Measurements from ENCODE around the gene COL5A1.

Gene COL5A1

GRCh38 chr9:134601764-134602163 lies 39.8 kb upstream of the COL5A1 start:
- DNase-seq (ENCODE audit: low read depth) = peak; percentile 54
- no peak overlapping the region for H3K4me3 ChIP-seq (ENCODE audit: control insufficient read depth, low read depth, low read length)
- TF ChIP-seq, protein P1, sequence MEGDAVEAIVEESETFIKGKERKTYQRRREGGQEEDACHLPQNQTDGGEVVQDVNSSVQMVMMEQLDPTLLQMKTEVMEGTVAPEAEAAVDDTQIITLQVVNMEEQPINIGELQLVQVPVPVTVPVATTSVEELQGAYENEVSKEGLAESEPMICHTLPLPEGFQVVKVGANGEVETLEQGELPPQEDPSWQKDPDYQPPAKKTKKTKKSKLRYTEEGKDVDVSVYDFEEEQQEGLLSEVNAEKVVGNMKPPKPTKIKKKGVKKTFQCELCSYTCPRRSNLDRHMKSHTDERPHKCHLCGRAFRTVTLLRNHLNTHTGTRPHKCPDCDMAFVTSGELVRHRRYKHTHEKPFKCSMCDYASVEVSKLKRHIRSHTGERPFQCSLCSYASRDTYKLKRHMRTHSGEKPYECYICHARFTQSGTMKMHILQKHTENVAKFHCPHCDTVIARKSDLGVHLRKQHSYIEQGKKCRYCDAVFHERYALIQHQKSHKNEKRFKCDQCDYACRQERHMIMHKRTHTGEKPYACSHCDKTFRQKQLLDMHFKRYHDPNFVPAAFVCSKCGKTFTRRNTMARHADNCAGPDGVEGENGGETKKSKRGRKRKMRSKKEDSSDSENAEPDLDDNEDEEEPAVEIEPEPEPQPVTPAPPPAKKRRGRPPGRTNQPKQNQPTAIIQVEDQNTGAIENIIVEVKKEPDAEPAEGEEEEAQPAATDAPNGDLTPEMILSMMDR (conservative IDR thresholded peaks at IDR 0.05; ENCODE audit: control insufficient read depth, insufficient read depth, low read depth, low read length) = no peak

DNA sequence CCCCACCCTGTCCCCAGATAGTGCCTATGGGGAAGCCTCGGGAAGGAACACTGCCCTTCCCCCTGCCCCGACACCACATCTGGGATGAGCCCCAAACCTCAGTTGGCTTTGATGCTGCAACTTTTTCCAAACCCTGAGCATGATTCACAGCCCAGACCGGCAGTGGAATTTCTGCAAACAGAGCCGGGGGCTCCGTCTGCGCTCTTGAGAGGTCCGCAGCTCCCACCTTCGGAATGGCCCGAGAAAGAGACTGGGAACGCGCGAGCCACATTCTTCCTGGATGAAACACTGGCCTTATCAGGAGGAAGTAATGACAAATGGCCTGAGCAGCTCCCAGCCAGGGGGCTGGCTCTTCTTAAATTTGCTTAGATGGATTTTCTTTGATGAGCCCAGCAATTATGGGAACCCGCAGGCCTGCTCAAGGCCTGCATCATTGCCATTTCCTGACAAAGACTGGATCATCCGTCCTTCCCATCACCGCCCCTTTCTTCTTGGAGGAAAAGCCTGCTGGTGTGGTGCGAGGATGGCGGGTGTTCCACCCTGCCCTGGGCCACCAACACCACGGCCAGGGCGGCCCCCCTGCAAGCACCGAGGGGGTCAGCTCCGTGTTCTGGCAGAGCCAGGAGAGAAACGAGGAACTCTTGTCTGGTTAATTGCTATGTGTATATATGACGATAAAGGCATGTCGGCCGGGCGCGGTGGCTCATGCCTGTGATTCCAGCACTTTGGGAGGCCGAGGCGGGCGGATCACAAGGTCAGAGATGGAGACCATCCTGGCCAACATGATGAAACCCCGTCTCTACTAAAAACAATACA lies 38.8 kb upstream of the COL5A1 start:
- no peak overlapping the region for H3K4me3 ChIP-seq (ENCODE audit: control insufficient read depth, low read depth, low read length)
- TF ChIP-seq, protein P1 (conservative IDR thresholded peaks at IDR 0.05; ENCODE audit: control insufficient read depth, insufficient read depth, low read depth, low read length) = no peak
- DNase-seq (ENCODE audit: low read depth) = peak; percentile 94

DNA sequence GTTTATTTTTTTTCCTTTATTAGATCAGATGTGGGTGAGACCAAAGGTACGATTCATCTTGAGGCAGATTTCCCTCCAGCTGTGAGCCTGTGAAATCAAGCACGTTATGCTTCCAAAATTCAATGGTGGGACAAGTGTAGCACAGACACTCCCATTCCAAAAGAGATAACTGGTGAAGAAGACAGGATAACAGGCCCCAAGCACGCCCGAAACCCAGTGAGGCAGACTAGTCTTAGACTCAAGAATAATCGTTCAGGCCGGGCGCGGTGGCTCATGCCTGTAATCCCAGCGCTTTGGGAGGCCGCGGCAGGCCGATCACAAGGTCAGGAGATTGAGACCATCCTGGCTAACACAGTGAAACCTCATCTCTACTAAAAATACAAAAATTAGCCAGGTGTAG lies 36.8 kb upstream of the COL5A1 start:
- H3K4me3 ChIP-seq (ENCODE audit: control insufficient read depth, low read depth, low read length) = no peak overlapping the region
- no peak for DNase-seq (ENCODE audit: low read depth)
- TF ChIP-seq, protein P1 (conservative IDR thresholded peaks at IDR 0.05; ENCODE audit: control insufficient read depth, insufficient read depth, low read depth, low read length) = no peak

GRCh38 chr9:134605351-134605965 lies 36.1 kb upstream of the COL5A1 start:
- DNase-seq (ENCODE audit: low read depth) = no peak
- TF ChIP-seq, protein P1 (conservative IDR thresholded peaks at IDR 0.05; ENCODE audit: control insufficient read depth, insufficient read depth, low read depth, low read length) = no peak
- no peak overlapping the region for H3K4me3 ChIP-seq (ENCODE audit: control insufficient read depth, low read depth, low read length)

DNA sequence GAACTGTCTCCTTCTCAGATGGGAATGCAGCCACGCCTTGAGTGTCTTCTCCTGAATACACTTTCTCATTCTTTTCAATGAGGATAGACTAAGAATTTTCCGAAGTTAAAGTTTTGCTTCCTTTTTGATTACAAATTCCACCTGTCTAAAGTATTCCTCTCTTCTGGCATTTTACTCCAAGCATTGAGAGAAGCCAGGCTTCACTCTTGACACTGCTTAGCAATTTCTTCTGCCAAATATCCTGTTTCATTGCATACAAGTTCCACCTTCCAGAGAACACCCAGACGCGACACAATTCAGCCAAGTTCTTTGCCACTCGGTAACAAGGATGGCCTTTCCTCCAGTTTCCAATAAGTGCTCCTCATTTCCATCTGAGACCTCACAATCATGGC lies 35.6 kb upstream of the COL5A1 start:
- no peak for DNase-seq (ENCODE audit: low read depth)
- no peak overlapping the region for H3K4me3 ChIP-seq (ENCODE audit: control insufficient read depth, low read depth, low read length)
- TF ChIP-seq, protein P1 (conservative IDR thresholded peaks at IDR 0.05; ENCODE audit: control insufficient read depth, insufficient read depth, low read depth, low read length) = no peak

- TF ChIP-seq, protein P1 (conservative IDR thresholded peaks at IDR 0.05; ENCODE audit: control insufficient read depth, insufficient read depth, low read depth, low read length) = no peak
- peak; percentile 31 for DNase-seq (ENCODE audit: low read depth)
- no peak overlapping the region for H3K4me3 ChIP-seq (ENCODE audit: control insufficient read depth, low read depth, low read length)
Observed at GRCh38 chr9:134606951-134607731, 34.5 kb upstream of the COL5A1 start.
